ENCODE results near the gene GRB2.

GRB2 gene

DNA sequence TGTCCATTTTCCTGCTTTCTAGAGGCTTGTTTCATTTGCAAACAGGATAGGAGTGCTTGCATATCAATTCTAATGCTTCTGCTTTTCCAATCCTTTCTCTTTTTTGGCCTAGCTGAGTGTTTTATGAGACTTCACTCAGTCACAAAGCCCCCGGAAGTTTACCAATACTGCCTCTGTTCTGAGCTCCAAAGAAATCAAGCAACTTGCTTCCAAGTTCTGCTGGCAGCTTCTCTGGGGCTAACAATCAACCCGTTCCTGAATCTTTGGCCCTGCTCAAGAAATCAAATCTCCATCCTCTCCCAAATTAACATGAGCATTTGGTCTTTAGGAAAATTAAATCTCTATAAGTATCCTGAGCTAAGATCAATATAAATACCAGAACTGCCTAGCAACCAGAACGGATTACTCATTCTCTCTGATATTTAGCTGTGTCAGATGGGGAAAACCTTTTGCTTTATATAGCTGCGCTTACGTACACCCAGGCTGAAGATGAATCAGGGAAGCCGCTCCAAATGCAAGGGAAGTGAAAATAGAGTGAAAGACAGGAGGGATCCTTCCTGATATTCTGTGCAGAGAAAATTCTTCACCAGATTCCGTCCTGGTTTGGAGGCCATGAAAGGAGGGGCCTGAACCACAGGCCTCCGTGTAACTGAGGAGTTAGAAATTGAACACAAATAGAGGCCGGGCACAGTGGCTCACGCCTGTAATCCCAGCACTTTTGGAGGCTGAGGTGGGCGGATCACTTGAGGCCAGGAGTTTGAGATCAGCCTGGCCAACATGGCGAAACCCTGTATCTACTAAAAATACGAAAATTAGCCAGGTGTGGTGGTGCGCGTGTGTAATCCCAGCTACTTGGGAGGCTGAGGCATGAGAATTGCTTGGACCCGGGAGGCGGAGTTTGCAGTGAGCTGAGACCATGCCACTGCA, 23.3 kb upstream of the GRB2 start:
- no peak overlapping the region for H3K4me3 ChIP-seq (ENCODE audit: low read depth, low read length)
- peak; percentile 92 for DNase-seq (ENCODE audit: low read depth, low spot score)
- TF ChIP-seq, protein P1, sequence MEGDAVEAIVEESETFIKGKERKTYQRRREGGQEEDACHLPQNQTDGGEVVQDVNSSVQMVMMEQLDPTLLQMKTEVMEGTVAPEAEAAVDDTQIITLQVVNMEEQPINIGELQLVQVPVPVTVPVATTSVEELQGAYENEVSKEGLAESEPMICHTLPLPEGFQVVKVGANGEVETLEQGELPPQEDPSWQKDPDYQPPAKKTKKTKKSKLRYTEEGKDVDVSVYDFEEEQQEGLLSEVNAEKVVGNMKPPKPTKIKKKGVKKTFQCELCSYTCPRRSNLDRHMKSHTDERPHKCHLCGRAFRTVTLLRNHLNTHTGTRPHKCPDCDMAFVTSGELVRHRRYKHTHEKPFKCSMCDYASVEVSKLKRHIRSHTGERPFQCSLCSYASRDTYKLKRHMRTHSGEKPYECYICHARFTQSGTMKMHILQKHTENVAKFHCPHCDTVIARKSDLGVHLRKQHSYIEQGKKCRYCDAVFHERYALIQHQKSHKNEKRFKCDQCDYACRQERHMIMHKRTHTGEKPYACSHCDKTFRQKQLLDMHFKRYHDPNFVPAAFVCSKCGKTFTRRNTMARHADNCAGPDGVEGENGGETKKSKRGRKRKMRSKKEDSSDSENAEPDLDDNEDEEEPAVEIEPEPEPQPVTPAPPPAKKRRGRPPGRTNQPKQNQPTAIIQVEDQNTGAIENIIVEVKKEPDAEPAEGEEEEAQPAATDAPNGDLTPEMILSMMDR (IDR thresholded peaks at IDR 0.05; ENCODE audit: low read depth, low read length) = no peak
- in situ Hi-C loops (cut with HindIII; ENCODE audit: low sequenced_read_pairs) = no loop called here

DNA sequence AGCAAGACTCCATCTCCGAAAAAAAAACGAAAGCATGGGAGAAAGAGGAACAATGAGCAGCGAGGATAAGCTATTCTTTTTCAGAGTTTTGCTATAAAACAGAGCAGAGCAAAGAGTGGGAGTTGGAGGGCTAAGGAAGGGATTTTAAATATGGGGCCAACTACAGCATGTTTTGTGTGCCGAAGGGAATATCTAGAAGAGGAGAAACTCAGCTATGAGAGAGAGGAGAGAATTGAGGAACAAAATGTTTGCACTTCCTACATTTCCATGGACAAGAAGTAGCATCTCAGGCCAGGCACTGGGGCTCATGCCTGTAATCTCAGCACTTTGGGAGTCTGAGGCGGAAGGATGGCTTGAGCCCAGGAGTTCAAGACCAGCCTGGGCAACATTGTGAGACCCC, 13.1 kb upstream of the GRB2 start:
- H3K4me3 ChIP-seq (ENCODE audit: low read depth, low read length) = no peak overlapping the region
- TF ChIP-seq, protein P1 (IDR thresholded peaks at IDR 0.05; ENCODE audit: low read depth, low read length) = no peak
- DNase-seq (ENCODE audit: low read depth, low spot score) = no peak
- in situ Hi-C loops (cut with HindIII; ENCODE audit: low sequenced_read_pairs) = no loop called here

DNA sequence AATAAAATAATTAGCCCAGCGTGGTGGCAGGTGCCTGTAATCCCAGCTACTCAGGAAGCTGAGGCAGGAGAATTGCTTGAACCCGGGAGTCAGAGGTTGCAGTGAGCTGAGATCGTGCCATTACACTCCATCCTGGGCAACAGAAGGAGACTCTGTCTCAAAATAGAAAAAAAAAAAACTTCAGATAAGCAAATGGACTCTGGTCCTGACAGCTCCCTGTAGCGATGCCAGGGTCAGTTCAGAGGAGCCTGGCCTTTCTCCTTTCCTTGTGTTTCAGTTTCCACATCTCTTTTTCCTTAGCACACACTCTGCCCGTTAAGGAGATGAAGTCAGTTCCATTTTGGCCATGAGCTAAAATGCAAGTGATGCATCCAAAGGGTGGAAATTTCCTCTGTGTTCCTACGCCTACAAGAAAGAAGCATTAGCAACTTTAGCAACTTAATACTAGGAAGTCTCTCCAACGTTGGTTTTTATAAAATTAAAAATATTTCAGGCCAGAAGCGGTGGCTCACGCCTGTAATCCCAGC, 11.6 kb upstream of the GRB2 start:
- TF ChIP-seq, protein P1 (IDR thresholded peaks at IDR 0.05; ENCODE audit: low read depth, low read length) = no peak
- in situ Hi-C loops (cut with HindIII; ENCODE audit: low sequenced_read_pairs) = no loop called here
- no peak overlapping the region for H3K4me3 ChIP-seq (ENCODE audit: low read depth, low read length)
- no peak for DNase-seq (ENCODE audit: low read depth, low spot score)

DNA sequence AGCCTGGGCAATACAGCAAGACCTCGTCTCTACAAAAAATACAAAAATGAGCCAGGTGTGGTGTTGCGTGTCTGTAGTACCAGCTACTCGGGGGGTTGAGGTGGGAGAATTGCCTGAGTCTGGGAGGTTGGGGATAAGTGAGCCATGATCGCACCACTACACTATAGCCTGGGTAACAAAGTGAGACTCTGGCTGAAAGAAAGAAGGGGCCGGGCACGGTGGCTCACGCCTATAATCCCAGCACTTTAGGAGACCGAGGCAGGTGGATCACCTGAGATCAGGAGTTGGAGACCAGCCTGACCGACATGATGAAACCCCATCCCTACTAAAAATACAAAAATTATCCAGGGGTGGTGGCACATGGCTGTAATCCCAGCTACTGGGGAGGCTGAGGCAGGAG, 10.5 kb upstream of the GRB2 start:
- DNase-seq (ENCODE audit: low read depth, low spot score) = no peak
- TF ChIP-seq, protein P1 (IDR thresholded peaks at IDR 0.05; ENCODE audit: low read depth, low read length) = no peak
- H3K4me3 ChIP-seq (ENCODE audit: low read depth, low read length) = no peak overlapping the region
- in situ Hi-C loops (cut with HindIII; ENCODE audit: low sequenced_read_pairs) = no loop called here

DNA sequence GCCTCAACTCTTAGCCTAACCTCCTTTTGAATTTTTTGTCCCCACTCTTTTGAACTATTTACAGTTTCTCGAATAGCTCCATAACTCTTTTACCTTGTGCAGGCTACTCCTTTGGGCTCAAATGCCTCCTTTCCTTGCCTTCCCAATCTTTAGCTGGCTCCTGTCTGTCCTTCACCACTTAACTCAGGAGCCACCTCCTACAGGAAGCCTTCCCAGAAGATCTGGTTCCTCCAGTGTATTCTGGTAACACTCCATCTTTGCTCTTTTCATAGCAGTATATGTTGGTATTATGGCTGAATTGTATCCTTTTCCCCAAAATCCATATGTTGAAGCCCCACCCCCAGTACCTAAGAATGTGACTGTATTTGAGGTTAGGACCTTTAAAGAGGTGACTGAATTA, 9.0 kb upstream of the GRB2 start:
- DNase-seq (ENCODE audit: low read depth, low spot score) = no peak
- no peak overlapping the region for H3K4me3 ChIP-seq (ENCODE audit: low read depth, low read length)
- in situ Hi-C loops (cut with HindIII; ENCODE audit: low sequenced_read_pairs) = no loop called here
- TF ChIP-seq, protein P1 (IDR thresholded peaks at IDR 0.05; ENCODE audit: low read depth, low read length) = no peak

DNA sequence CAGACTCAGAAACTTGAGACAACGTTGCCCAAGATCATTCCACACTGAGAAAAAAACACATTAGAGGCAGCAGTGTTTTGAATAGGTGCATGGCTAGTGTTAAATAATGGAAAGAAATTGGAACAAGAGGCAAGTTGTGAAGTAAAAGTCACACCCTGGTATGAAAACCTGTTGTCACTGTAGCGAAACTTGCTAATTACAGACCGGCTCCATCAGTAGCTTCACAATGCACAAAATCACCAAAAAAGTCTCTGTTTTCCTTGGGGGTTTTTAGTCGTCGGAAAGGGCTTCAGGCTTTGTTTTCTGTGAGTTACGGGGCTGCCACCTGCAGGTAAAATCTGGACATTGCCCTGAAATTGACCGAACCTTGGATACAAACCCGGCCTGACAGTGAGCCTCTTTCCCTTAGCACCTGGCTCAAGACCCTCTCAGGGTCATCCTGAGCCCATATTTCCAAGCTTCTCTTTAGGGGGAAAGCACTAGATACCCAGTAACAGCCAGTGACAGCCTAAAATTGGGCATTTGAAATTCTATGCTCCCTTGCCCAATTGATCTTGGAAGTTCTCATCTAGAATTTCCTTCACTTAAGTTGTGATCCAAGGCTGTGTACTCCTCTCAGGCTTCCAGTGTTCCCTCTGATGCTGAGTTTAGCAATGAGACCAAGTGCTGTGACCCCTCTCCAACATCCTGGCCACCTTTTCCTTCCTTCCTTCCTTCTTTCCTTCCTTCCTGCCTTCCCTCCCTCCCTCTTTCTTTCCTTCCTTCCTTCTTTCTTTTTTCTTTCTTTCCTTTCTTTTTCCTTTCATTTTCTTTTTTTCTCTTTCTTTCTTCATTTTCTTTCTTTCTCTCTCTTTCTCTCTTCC, 7.2 kb upstream of the GRB2 start:
- H3K4me3 ChIP-seq (ENCODE audit: low read depth, low read length) = no peak overlapping the region
- TF ChIP-seq, protein P1 (IDR thresholded peaks at IDR 0.05; ENCODE audit: low read depth, low read length) = peak; percentile 84
- peak; percentile 69 for DNase-seq (ENCODE audit: low read depth, low spot score)
- in situ Hi-C loops (cut with HindIII; ENCODE audit: low sequenced_read_pairs) = no loop called here

Measured in astrocyte of the spinal cord (primary cell).